ENCODE results near the gene CHERP. TPM values are rescaled to one million over a fixed set of nuclear protein-coding genes. Genes with fewer than 3 reads are reported as not detected.

CHERP gene
- total RNA-seq, 4 donors from 2014 or later = 11.4 to 26.4 (median 22.4) TPM

DNA sequence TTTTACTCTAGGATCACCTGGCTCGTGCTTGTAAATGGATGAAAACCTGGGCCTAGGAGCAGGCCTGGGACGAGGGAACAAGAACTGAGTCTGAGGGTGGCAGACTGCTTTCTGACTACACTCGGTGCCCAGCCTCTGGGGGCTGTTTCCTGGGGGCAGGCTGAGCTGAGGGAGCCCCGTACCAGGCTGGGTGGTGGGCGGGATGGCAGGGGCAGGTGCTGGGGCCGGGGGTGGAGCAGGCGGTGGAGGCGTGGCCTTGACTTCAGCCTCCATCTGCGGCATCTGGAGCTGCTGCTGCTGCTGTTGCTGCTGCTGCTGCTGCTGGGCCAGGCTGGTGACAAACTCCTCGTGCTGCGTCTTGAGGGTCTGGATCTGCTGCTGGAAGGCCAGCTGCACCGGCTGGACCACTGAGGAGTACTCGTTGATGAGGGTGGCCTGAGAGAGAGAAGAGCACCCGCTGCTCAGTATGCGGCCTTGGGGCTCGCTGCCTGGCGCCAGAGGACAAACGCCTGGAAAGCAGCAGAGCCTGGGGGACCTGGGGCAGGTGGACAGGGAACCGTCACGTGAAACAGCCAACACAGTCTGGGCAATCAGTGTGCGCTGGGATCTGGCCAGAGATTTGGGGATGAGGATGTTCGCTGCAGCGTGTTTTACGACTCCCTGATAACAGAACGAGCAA is 12.6 kb downstream of the CHERP start:
- H3K36me3 ChIP-seq = peaks cover 0 to 100% (median 0%) of the 10 kb centered on the region in 3 donors
- H3K4me1 ChIP-seq = no peaks in the 10 kb centered on the region
- no peak for DNase-seq
- TF ChIP-seq POLR2A (IDR thresholded peaks at IDR 0.05) = no peak
- TF ChIP-seq, protein P1, sequence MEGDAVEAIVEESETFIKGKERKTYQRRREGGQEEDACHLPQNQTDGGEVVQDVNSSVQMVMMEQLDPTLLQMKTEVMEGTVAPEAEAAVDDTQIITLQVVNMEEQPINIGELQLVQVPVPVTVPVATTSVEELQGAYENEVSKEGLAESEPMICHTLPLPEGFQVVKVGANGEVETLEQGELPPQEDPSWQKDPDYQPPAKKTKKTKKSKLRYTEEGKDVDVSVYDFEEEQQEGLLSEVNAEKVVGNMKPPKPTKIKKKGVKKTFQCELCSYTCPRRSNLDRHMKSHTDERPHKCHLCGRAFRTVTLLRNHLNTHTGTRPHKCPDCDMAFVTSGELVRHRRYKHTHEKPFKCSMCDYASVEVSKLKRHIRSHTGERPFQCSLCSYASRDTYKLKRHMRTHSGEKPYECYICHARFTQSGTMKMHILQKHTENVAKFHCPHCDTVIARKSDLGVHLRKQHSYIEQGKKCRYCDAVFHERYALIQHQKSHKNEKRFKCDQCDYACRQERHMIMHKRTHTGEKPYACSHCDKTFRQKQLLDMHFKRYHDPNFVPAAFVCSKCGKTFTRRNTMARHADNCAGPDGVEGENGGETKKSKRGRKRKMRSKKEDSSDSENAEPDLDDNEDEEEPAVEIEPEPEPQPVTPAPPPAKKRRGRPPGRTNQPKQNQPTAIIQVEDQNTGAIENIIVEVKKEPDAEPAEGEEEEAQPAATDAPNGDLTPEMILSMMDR (IDR thresholded peaks at IDR 0.05) = no peak
- no peaks in the 10 kb centered on the region for H3K27me3 ChIP-seq
- no peak overlapping the region for H3K4me3 ChIP-seq
- no peak overlapping the region for H3K27ac ChIP-seq
- H3K9me3 ChIP-seq = no peaks in the 10 kb centered on the region

DNA sequence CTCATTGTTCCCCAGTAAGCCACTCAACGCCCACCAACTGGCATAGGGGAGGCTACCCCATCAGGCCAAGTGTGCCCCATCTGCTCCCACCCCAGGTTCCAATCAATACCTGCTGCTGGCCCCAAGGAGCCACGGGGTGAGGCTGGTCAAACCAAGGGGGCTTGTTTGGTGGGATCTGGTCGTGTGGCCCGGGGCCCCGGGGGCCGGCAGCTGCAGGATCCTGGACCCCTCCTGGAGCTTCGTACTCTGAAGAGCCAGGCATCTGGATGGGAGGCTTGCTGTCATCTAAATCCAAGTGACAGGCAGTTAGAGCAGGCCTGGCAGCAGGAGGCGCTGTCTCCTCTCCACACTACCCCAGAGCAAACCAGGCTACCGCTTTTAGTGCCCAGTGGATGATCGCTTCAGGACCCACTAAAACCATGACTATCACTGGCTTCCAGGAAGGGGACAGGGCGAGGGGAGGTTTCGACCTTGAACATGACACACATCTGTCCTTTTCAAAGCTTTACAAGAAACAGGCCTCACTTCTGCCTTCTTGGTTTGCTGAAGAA is 14.2 kb downstream of the CHERP start:
- TF ChIP-seq, protein P1 (IDR thresholded peaks at IDR 0.05) = peak in 4 of 6 experiments; percentile 19 to 29 (median 24)
- TF ChIP-seq POLR2A (IDR thresholded peaks at IDR 0.05) = no peak
- H3K9me3 ChIP-seq = no peaks in the 10 kb centered on the region
- H3K4me3 ChIP-seq = no peak overlapping the region
- no peaks in the 10 kb centered on the region for H3K27me3 ChIP-seq
- peaks cover 0 to 100% (median 0%) of the 10 kb centered on the region in 3 donors for H3K36me3 ChIP-seq
- H3K4me1 ChIP-seq = no peaks in the 10 kb centered on the region
- DNase-seq = peak in 2 of 3 donors; percentile 50 to 64
- no peak overlapping the region for H3K27ac ChIP-seq

DNA sequence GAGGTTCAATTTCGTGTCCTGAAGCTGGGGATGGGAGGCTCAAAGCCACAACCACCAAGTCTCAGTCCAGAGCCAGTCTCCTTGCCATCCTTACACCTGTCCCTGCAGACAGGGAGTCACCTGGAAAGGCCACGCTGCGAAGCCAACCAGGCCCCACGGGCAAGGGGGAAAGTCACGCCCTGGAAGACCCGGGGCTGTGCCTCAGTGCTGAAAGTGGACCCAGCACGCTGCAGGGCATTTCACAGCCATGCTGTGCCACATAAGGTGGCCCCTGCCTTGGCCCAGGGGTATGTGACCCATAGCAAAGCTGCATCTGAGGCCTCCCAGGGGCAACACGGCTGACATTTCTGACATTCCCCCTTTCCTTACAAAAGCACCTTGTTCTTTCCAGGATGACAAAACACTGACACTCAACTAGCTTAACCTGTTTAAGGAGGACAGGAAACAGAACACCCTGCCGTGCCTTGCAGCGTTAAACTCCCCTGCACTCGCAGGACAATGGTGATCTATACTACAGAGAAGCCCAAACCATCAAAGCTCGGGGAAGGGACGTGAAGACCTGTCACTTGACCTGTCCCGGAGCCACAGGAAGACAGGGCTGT is 14.8 kb downstream of the CHERP start:
- TF ChIP-seq, protein P1 (IDR thresholded peaks at IDR 0.05) = no peak
- TF ChIP-seq POLR2A (IDR thresholded peaks at IDR 0.05) = no peak
- Histone ChIP-seq H3K36me3 (peaks cover 0 to 100% (median 0%) of the 10 kb centered on the region in 3 donors), H3K27me3 (no peaks in the 10 kb centered on the region), H3K4me3 (no peak overlapping the region), H3K27ac (no peak overlapping the region), H3K9me3 (no peaks in the 10 kb centered on the region), H3K4me1 (no peaks in the 10 kb centered on the region)
- no peak for DNase-seq

DNA sequence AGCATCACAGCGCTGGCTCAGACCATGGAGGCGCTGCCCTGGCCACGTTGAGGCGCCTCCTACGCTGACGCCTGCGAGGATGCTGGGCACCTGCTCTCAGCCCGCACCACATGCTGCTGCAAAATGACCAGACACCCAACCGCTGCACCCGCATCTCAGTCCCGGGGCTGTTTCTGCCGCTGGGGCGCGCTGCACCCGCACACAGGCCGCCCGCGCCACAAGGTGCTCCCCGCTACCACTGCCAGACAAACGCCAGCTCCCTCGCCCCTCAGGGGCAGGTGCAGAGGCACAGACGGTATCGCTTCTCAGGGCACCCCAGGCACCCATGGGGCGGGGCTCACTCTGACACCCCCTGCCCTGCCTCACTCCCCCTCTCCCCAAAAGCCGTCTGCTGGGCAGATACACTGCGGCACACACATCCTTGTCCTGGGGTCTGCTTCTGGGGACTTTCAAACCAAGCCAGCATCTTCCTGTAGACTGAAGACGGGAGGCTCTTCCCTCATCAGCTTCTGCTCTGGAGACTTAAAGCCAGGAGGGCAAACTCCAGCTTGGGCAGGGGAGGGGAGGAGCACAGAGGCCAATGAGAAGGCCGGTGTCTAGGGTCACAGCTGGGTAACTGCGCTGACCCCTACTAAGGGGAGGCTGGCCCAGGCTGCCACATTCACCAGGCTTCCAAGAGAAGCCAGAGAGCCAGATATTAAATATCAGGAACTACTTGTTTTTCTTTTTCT is 16.3 kb downstream of the CHERP start:
- TF ChIP-seq, protein P1 (IDR thresholded peaks at IDR 0.05) = no peak
- no peak for TF ChIP-seq POLR2A (IDR thresholded peaks at IDR 0.05)
- no peak for DNase-seq
- H3K27me3 ChIP-seq = no peaks in the 10 kb centered on the region
- no peaks in the 10 kb centered on the region for H3K9me3 ChIP-seq
- peaks cover 0 to 100% (median 0%) of the 10 kb centered on the region in 3 donors for H3K36me3 ChIP-seq
- no peaks in the 10 kb centered on the region for H3K4me1 ChIP-seq
- no peak overlapping the region for H3K27ac ChIP-seq
- no peak overlapping the region for H3K4me3 ChIP-seq

DNA sequence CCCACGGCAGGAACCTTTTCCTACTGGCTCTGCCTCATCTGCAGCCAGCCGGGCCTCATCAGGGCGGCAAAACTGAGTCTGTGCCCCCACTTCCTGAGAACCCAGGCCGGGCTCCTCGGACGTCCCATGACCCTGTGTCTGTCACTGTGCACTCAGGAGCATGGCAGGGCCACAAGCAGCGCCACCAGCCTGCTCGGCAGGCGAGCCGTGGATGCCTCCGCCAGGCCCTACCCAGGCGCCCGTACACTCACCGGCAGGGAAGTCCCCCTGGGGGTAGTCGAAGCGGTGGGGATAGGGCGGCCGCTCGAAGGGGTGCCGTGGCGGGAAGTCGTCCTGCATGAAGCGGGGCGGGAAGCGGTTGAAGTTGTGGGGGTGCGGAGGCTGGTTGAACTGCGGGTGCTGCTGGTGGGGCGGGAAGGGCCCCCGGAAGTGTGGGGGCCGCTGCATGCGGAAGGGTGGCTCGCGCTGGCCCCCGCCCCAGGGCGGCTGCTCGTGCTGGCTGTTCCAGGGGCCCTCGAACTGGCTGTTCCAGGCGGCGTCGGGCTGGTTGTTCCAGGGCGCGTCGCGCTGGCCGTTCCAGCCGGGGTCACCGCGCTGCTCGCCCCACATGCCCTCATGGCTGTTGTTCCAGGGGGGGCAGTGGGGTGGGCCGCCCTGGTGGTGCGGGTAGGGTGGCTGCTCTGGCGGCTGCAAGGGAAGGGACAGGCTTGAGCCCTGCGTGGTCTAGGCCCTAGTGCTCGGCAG is 17.1 kb downstream of the CHERP start:
- Histone ChIP-seq H3K4me3 (no peak overlapping the region), H3K9me3 (no peaks in the 10 kb centered on the region), H3K36me3 (peaks cover 0 to 100% (median 0%) of the 10 kb centered on the region in 3 donors), H3K27me3 (no peaks in the 10 kb centered on the region), H3K4me1 (no peaks in the 10 kb centered on the region), H3K27ac (no peak overlapping the region)
- no peak for DNase-seq
- TF ChIP-seq, protein P1 (IDR thresholded peaks at IDR 0.05) = no peak
- no peak for TF ChIP-seq POLR2A (IDR thresholded peaks at IDR 0.05)

Data from Peyer's patch (tissue), 4 donors.